Muscle layer of duodenum (tissue), 2 donors: ENCODE data around the gene ARFGEF2.

ENCODE experiments used
- H3K27ac ChIP-seq: one replicate; pipeline ENCODE4 v1.7.0; 2013; ENCODE audit warnings: mild to moderate bottlenecking, low read length
- H3K27me3 ChIP-seq: one replicate; pipeline ENCODE4 v1.7.0; 2013; ENCODE audit warnings: low read depth, mild to moderate bottlenecking, control low read depth, low read length
- H3K36me3 ChIP-seq, 2 donors: one replicate each; pipeline ENCODE4 v1.7.0; 2013; ENCODE audit warnings: low read length in 2 of 2, control low read depth in 1 of 2, mild to moderate bottlenecking in 1 of 2; ENCODE audit not compliant: insufficient read depth in 2 of 2, control insufficient read depth in 1 of 2
- H3K4me1 ChIP-seq, 2 donors: one replicate each; pipeline ENCODE4 v1.7.0; 2013; ENCODE audit warnings: low read length in 2 of 2, mild to moderate bottlenecking in 2 of 2, control low read depth in 1 of 2, moderate library complexity in 1 of 2; ENCODE audit not compliant: insufficient read depth in 2 of 2, control insufficient read depth in 1 of 2
- H3K4me3 ChIP-seq, 2 donors: one replicate each; pipeline ENCODE4 v1.7.0; 2013; ENCODE audit warnings: low read length in 2 of 2, low read depth in 1 of 2, mild to moderate bottlenecking in 1 of 2
- H3K9me3 ChIP-seq, 2 donors: one replicate each; pipeline ENCODE4 v1.7.0; 2013; ENCODE audit warnings: low read length in 2 of 2, control low read depth in 1 of 2, mild to moderate bottlenecking in 1 of 2; ENCODE audit not compliant: control insufficient read depth in 1 of 2
- donor health status: healthy.

Gene ARFGEF2

DNA sequence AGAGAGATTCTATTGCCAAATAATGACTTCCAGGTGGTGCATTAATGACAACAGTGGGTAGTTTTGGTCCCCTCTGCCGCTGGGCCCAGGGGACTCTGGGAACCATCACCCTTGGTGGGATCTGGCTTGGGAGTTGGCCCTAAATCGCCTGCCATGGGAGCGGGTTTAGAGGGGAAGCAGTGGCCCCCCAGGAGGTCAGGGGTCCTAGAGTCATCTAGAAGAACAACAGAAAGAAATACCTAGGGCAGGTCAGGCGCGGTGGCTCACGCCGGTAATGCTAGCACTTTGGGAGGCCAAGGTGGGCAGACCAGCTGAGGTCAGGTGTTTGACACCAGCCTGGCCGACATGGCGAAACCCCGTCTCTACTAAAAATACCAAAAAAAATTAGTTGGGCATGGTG lies 17.8 kb upstream of the ARFGEF2 start:
- no peaks in the 10 kb centered on the region for H3K36me3 ChIP-seq
- H3K9me3 ChIP-seq = no peaks in the 10 kb centered on the region
- H3K27ac ChIP-seq = no peak overlapping the region
- H3K4me3 ChIP-seq = no peak overlapping the region
- H3K27me3 ChIP-seq = no peaks in the 10 kb centered on the region
- H3K4me1 ChIP-seq = peaks cover 4% of the 10 kb centered on the region in 2 donors

DNA sequence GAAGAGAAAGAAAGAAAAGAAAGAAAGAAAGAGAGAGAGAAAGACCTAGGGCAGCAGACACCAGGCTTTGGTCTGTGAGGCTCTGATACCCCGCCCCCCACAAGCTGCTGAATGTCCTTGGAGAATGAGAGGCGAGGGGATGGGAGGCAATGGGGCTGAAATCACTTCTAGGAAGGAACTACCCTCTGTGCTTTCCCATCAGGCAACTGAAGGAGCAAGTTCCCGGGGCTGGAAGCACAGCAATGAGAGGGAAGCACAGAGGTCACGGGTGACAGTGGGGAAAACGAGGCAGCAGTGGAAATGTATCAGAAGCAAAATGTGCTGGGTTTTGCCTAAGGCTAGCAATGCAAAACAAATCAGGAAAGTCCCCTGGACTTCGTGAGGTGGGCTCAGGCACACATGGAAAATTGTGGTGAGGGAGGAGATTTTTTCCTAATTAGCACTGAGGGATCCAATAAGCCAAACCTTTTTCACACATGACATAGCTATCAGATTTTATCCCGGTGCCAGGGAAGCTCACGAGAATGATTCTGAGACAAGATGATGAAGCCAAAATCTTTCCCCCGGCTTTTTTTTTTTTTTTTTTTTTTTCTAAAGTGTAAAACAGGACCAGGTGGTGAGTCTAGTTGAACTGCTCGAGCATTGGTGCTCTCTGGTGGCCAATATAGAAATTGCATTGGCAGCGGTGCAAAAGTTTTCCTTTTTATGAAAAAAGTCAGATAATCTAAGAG lies 16.8 kb upstream of the ARFGEF2 start:
- Histone ChIP-seq H3K36me3 (no peaks in the 10 kb centered on the region), H3K27ac (no peak overlapping the region), H3K4me1 (peaks cover 4% of the 10 kb centered on the region in 2 donors), H3K27me3 (no peaks in the 10 kb centered on the region), H3K9me3 (peaks cover 1 to 7% of the 10 kb centered on the region in 2 donors), H3K4me3 (no peak overlapping the region)

- no peak overlapping the region for H3K27ac ChIP-seq
- no peaks in the 10 kb centered on the region for H3K36me3 ChIP-seq
- no peaks in the 10 kb centered on the region for H3K27me3 ChIP-seq
Observed at GRCh38 chr20:48905297-48905647, 16.2 kb upstream of the ARFGEF2 start.

DNA sequence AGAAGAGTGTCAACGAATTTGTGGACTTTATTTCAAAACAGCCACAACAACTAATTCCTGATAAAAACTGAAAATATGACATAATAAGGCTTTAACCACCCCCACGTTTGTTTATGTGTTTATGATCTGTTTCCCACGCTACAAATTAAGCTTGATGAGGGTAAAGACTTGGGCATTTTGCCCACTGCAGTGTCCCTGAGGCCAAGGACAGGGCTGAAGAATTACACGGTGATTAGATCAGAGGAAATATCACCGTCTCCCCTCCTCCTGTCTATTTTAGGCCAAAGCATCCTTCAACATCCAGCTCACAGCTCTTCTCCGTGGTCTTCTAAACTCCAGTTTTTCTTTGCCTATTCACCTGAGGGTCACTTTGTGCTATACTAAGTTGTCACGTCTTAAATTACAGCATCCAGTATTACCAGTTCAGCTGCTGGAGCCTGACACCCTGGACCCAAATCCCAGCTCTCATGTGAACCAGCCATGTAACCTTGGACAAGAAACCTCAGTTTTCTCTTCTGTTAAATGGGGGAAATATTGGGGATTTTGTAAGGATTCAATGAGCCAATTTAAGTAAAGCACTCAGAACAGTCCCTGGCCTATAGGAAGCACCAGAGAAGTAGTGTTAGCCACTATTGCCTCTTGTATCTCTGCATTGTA lies 15.2 kb upstream of the ARFGEF2 start:
- H3K9me3 ChIP-seq = peaks cover 5 to 9% of the 10 kb centered on the region in 2 donors
- H3K27me3 ChIP-seq = no peaks in the 10 kb centered on the region
- peaks cover 4 to 7% of the 10 kb centered on the region in 2 donors for H3K4me1 ChIP-seq
- H3K4me3 ChIP-seq = no peak overlapping the region
- no peaks in the 10 kb centered on the region for H3K36me3 ChIP-seq
- H3K27ac ChIP-seq = no peak overlapping the region

More at GRCh38 chr20:48905297-48905647, 16.2 kb upstream of the ARFGEF2 start:
- Histone ChIP-seq H3K4me1 (peaks cover 4 to 7% of the 10 kb centered on the region in 2 donors), H3K9me3 (peaks cover 5 to 9% of the 10 kb centered on the region in 2 donors), H3K4me3 (no peak overlapping the region)

- Histone ChIP-seq H3K27me3 (no peaks in the 10 kb centered on the region), H3K4me3 (no peak overlapping the region), H3K27ac (no peak overlapping the region), H3K4me1 (peaks cover 4 to 7% of the 10 kb centered on the region in 2 donors), H3K9me3 (peaks cover 5 to 9% of the 10 kb centered on the region in 2 donors), H3K36me3 (no peaks in the 10 kb centered on the region)
Observed at GRCh38 chr20:48908656-48909319, 12.7 kb upstream of the ARFGEF2 start.

DNA sequence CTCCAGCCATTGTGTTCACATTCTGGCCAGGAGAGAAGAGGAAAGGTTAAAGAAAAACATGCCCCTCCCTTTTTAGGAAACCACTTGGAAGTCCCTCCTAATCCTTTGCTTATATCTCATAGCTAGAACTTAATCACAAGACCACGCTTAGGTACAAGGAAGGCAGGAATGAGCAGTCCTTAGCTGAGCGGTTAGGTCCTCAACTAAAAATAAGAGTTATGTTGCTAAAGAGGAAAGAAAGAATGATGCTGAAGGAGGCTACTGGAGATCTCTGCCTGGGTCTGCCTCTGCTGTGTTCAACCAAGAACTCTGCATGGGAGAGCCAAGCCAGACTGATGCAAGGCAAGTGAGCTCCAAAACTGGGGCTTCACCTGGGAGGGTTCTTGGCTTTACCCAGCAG lies 11.6 kb upstream of the ARFGEF2 start:
- H3K4me1 ChIP-seq = peaks cover 0 to 2% of the 10 kb centered on the region in 2 donors
- H3K9me3 ChIP-seq = peaks cover 5 to 9% of the 10 kb centered on the region in 2 donors
- no peak overlapping the region for H3K27ac ChIP-seq
- no peak overlapping the region for H3K4me3 ChIP-seq
- H3K36me3 ChIP-seq = no peaks in the 10 kb centered on the region
- no peaks in the 10 kb centered on the region for H3K27me3 ChIP-seq

- H3K27ac ChIP-seq = no peak overlapping the region
- peaks cover 5 to 9% of the 10 kb centered on the region in 2 donors for H3K9me3 ChIP-seq
- H3K27me3 ChIP-seq = no peaks in the 10 kb centered on the region
- H3K4me3 ChIP-seq = no peak overlapping the region
- H3K36me3 ChIP-seq = no peaks in the 10 kb centered on the region
- peaks cover 0 to 2% of the 10 kb centered on the region in 2 donors for H3K4me1 ChIP-seq
Observed at GRCh38 chr20:48910347-48910781, 11.1 kb upstream of the ARFGEF2 start.

DNA sequence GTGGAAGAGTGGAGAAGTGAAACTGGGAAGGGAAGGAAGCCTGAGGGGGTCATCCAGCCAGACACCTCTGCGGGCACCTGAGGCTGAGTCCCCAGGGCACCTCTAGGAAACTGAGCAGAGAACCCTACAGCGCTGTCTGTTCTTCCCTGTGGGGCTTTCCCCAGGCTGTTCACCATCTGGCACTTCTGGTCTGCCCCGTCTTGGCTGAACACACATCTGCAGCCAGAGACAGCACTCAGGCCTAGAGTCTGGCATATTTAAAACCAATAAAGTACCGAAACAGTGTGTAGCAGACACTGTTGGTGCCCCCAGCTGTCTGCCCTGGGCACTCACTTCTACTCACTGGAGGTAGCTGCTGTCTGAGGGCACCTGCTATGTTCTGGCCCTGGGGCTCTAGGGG lies 9.4 kb upstream of the ARFGEF2 start:
- H3K9me3 ChIP-seq = peaks cover 5 to 9% of the 10 kb centered on the region in 2 donors
- no peak overlapping the region for H3K4me3 ChIP-seq
- no peak overlapping the region for H3K27ac ChIP-seq
- no peaks in the 10 kb centered on the region for H3K36me3 ChIP-seq
- peaks cover 0 to 2% of the 10 kb centered on the region in 2 donors for H3K4me1 ChIP-seq
- H3K27me3 ChIP-seq = no peaks in the 10 kb centered on the region

DNA sequence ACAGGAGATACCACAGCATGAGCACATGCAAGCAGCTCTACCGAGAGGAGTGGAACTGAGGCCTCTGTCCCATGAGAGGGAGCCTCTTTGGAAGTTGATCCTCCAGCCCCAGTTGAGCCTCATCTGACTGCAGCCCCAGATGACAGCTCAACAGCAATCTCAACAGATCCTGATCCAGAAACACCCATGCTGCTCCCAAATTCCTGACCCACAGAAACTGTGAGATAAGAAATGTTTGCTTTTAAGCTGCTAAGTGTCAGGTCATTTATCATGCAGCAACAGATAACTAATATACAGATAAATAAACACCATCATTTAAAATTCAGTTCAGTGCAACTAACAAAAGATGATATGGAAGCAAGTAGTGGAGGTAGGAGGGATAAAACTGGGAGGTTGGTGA lies 4.8 kb upstream of the ARFGEF2 start:
- no peaks in the 10 kb centered on the region for H3K36me3 ChIP-seq
- H3K27me3 ChIP-seq = no peaks in the 10 kb centered on the region
- H3K27ac ChIP-seq = no peak overlapping the region
- H3K4me3 ChIP-seq = no peak overlapping the region
- H3K4me1 ChIP-seq = peaks cover 0 to 7% of the 10 kb centered on the region in 2 donors
- no peaks in the 10 kb centered on the region for H3K9me3 ChIP-seq

DNA sequence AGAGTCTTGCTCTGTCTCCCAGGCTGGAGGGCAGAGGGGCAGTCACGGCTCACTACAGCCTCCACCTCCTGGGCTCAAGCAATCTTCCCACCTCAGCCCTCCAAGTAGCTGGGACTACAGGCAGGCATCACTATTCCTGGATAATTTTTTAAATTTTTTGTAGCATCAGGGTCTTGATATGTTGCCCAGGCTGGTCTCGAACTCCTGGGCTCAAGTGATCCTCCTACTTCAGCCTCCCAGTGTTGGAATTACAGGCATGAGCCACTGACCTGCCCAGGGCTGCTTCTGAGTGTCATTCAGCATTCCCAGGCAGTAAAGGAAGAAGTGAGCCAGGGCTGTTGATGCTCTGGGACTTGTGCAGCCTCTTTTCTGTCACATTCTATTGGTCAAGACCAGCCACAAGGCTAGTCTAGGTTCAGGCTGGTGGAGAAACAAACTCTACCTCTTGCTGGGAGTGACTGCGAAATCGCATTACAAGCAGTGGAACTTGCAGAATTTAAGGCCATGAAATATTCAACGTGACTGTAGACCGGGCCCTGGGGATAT lies 2.1 kb upstream of the ARFGEF2 start:
- Histone ChIP-seq H3K9me3 (no peaks in the 10 kb centered on the region), H3K27me3 (no peaks in the 10 kb centered on the region), H3K27ac (no peak overlapping the region), H3K4me1 (peaks cover 8 to 28% of the 10 kb centered on the region in 2 donors), H3K36me3 (no peaks in the 10 kb centered on the region), H3K4me3 (no peak overlapping the region)

GRCh38 chr20:48919882-48920526 lies 1.5 kb upstream of the ARFGEF2 start:
- Histone ChIP-seq H3K4me1 (peaks cover 8 to 28% of the 10 kb centered on the region in 2 donors), H3K36me3 (no peaks in the 10 kb centered on the region), H3K9me3 (no peaks in the 10 kb centered on the region), H3K27ac (no peak overlapping the region), H3K4me3 (no peak overlapping the region), H3K27me3 (no peaks in the 10 kb centered on the region)
